Lung (tissue), 12 donors: ENCODE measurements around the gene GDNF. TPM values are rescaled to one million over a fixed set of nuclear protein-coding genes. Genes with fewer than 3 reads are reported as not detected.

Experiments
- ATAC-seq: fragments of 200-7000 bp; cut with Tn5 transposase; one replicate; pipeline ENCODE4 v1.9.1; 2020; ENCODE audit warnings: moderate number of reproducible peaks; ENCODE audit not compliant: insufficient read depth, low FRiP score
- DNase-seq, 3 donors: peaks; one replicate each; pipeline ENCODE4 v3.0.0-alpha.2; 2013 to 2017
- H3K27ac ChIP-seq, 2 donors: one replicate each; pipeline ENCODE4 v1.5.1; 2013; ENCODE audit warnings: mild to moderate bottlenecking in 2 of 2, moderate library complexity in 2 of 2, control low read depth in 1 of 2, inconsistent platforms in 1 of 2, low read depth in 1 of 2, low read length in 1 of 2
- H3K27me3 ChIP-seq, 3 donors: one replicate each; pipeline ENCODE4 v1.5.1; 2013; ENCODE audit warnings: low read length in 2 of 3; ENCODE audit not compliant: control insufficient read depth in 3 of 3, insufficient read depth in 3 of 3
- H3K36me3 ChIP-seq, 4 donors: one replicate each; pipeline ENCODE4 v1.5.1; 2013; ENCODE audit warnings: low read length in 4 of 4, mild to moderate bottlenecking in 1 of 4, moderate library complexity in 1 of 4; ENCODE audit not compliant: control insufficient read depth in 4 of 4, insufficient read depth in 4 of 4
- H3K4me1 ChIP-seq, 5 donors: one replicate each; pipeline ENCODE4 v1.5.1; 2013; ENCODE audit warnings: low read length in 5 of 5, mild to moderate bottlenecking in 2 of 5, moderate library complexity in 1 of 5; ENCODE audit not compliant: control insufficient read depth in 5 of 5, insufficient read depth in 5 of 5
- H3K4me3 ChIP-seq: one replicate; pipeline ENCODE4 v1.5.1; 2013; ENCODE audit warnings: mild to moderate bottlenecking, control low read depth, moderate library complexity
- H3K9ac ChIP-seq, 2 donors: one replicate each; pipeline ENCODE4 v1.5.1; 2013; ENCODE audit warnings: low read length in 2 of 2, control low read depth in 1 of 2; ENCODE audit not compliant: insufficient read depth in 1 of 2
- H3K9me3 ChIP-seq, 4 donors: one replicate each; pipeline ENCODE4 v1.5.1; 2013; ENCODE audit warnings: low read length in 3 of 4, mild to moderate bottlenecking in 1 of 4, moderate library complexity in 1 of 4; ENCODE audit not compliant: control insufficient read depth in 4 of 4, insufficient read depth in 3 of 4
- CTCF ChIP-seq: IDR thresholded peaks from 2 replicates; pipeline ENCODE4 v1.5.1; 2012; ENCODE audit warnings: mild to moderate bottlenecking; ENCODE audit errors: control extremely low read depth, extremely low read depth
- WGBS, 2 donors: extraction: QIAGEN DNeasy Blood & Tissue Kit; methylation state at CpG; one replicate each; pipeline ENCODE4 v1.1.7; 2013; 5-methylcytosine and 5-hydroxymethylcytosine counted together
- polyA plus RNA-seq, 2 donors: library from polyadenylated mRNA; stranded (reverse); fragments of 200-250 nt; gene quantifications; one replicate each; pipeline ENCODE4 v1.2.1, GENCODE V29; 2013
- total RNA-seq, 2 donors: library from RNA; depleted of rRNA in 1 of 2; stranded (reverse); fragments of >200 nt in 1 of 2; gene quantifications; one replicate each; pipeline ENCODE4 v1.2.1, GENCODE V29; 2014 to 2021
- donor health status: control.
- donor health status: control.
- donor health status: Bipolar disorder and iron deficiency.
- donor health status: healthy.
- donor health status: DM: yes; HTN: yes; CAD: no.

Gene GDNF
- total and polyA plus RNA-seq, 4 donors = 0.05 TPM; not detected in 3

- ATAC-seq (no peak), DNase-seq (no peak)
- H3K27me3 ChIP-seq = peaks cover 0 to 3% (median 0%) of the 10 kb centered on the region in 3 donors
Observed at GRCh38 chr5:37859805-37860204, 20.0 kb upstream of the GDNF start.

GRCh38 chr5:37858250-37858649, 18.4 kb upstream of the GDNF start:
- H3K36me3 ChIP-seq = no peaks in the 10 kb centered on the region
- H3K27ac ChIP-seq = no peak overlapping the region
- H3K27me3 ChIP-seq = peaks cover 0 to 3% (median 0%) of the 10 kb centered on the region in 3 donors
- no peak overlapping the region for H3K4me3 ChIP-seq
- H3K4me1 ChIP-seq = no peaks in the 10 kb centered on the region
- ATAC-seq (no peak), DNase-seq (no peak)
- peaks cover 0 to 4% (median 0%) of the 10 kb centered on the region in 4 donors for H3K9me3 ChIP-seq
- H3K9ac ChIP-seq = no peak overlapping the region
- no peak for TF ChIP-seq CTCF

More at GRCh38 chr5:37859805-37860204, 20.0 kb upstream of the GDNF start:
- 55 to 69% methylated on average over 4 of the region's 4 CpGs for WGBS, 2 donors
- Histone ChIP-seq H3K4me1 (no peaks in the 10 kb centered on the region), H3K27ac (no peak overlapping the region), H3K9ac (no peak overlapping the region), H3K9me3 (peaks cover 0 to 2% (median 0%) of the 10 kb centered on the region in 4 donors), H3K36me3 (no peaks in the 10 kb centered on the region), H3K4me3 (no peak overlapping the region)
- TF ChIP-seq CTCF = no peak

- no peak overlapping the region for H3K27ac ChIP-seq
- TF ChIP-seq CTCF = no peak
- H3K27me3 ChIP-seq = peaks cover 0 to 3% (median 0%) of the 10 kb centered on the region in 3 donors
- no peak overlapping the region for H3K4me3 ChIP-seq
- peaks cover 0 to 4% (median 0%) of the 10 kb centered on the region in 4 donors for H3K9me3 ChIP-seq
- 51 to 71% methylated on average over 1 of the region's 1 CpG for WGBS, 2 donors
- H3K9ac ChIP-seq = no peak overlapping the region
- DNase-seq (no peak), ATAC-seq (no peak)
- H3K36me3 ChIP-seq = no peaks in the 10 kb centered on the region
- no peaks in the 10 kb centered on the region for H3K4me1 ChIP-seq
Observed at GRCh38 chr5:37857696-37858095, 17.9 kb upstream of the GDNF start.

GRCh38 chr5:37855438-37855837, 15.6 kb upstream of the GDNF start:
- Histone ChIP-seq H3K9ac (no peak overlapping the region), H3K27me3 (peaks cover 0 to 3% (median 0%) of the 10 kb centered on the region in 3 donors), H3K27ac (no peak overlapping the region), H3K4me3 (no peak overlapping the region), H3K36me3 (no peaks in the 10 kb centered on the region), H3K4me1 (no peaks in the 10 kb centered on the region), H3K9me3 (peaks cover 0 to 4% (median 0%) of the 10 kb centered on the region in 4 donors)
- 95% methylated on average over 3 of the region's 3 CpGs for WGBS, 2 donors
- no peak for ATAC-seq
- no peak for TF ChIP-seq CTCF
- DNase-seq = no peak
